GM18526 (cell line): ENCODE results near the gene HCFC2.
A peak's percentile ranks its signal among the peaks of the same experiment; 100 is the strongest.

Source experiments
- POLR2A ChIP-seq: IDR thresholded peaks from 3 replicates; pipeline ENCODE4 v1.6.1; 2011; ENCODE audit not compliant: insufficient read length; ENCODE audit errors: extremely low read depth

HCFC2 gene

GRCh38 chr12:104136577-104136976, 72.2 kb downstream of the HCFC2 start:
- no peak for TF ChIP-seq POLR2A

GRCh38 chr12:104137001-104137901, 72.9 kb downstream of the HCFC2 start:
- TF ChIP-seq POLR2A: peak; percentile 57

GRCh38 chr12:104137902-104138796, 73.8 kb downstream of the HCFC2 start, which contains the start of gene NFYB:
TSS of gene NFYB (minus strand) at chr12:104138210. CDS start at chr12:104135453, 2,757 bp downstream.
- peak; percentile 75 for TF ChIP-seq POLR2A

- no peak for TF ChIP-seq POLR2A
These were observed 74.4 kb downstream of the HCFC2 start for GRCh38 chr12:104138797-104139152.

- no peak for TF ChIP-seq POLR2A
These were observed 78.2 kb downstream of the HCFC2 start for GRCh38 chr12:104142543-104142942.

DNA sequence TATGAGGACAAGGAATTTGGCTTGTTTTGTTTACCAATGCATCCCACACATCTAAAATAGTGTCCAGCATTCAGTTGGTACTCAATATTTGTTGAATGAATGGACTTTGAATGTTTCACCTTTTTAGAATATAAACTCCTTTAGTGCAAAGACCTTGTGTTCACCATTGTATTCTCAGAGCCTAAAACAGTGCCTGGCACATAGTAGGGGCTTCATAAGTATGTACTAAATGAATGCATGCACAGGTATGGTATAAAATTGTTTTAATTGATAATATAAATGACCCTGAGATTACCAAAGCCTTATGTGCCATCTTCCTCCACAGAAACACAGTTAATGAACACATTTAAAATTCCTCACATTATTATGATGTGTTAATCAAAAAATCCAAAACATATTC, 78.7 kb downstream of the HCFC2 start:
- TF ChIP-seq POLR2A: no peak

GRCh38 chr12:104143918-104144317, 79.6 kb downstream of the HCFC2 start:
- TF ChIP-seq POLR2A: no peak

DNA sequence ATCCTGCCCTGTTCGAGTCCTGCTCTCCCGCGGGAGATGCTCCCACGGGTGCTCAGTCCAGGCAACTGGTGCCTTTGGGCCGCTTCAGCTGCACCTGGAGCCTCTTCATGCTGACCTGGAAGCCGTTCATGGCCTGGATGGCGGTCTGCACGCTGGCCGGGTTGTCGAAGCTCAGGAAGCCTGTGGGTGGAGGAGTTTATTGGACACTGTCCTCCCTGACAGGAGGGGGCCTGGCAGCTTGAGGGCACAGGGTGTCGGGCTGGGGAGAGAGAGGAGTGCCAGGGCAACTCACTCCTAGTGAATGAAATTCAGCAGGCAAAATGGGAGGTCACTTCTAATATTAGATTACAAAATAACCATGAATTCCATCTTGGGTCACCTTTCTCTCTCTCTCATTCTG, 83.0 kb downstream of the HCFC2 start:
- no peak for TF ChIP-seq POLR2A

- TF ChIP-seq POLR2A: no peak
These were observed 86.1 kb downstream of the HCFC2 start for GRCh38 chr12:104150416-104150815.

- no peak for TF ChIP-seq POLR2A
These were observed 88.4 kb downstream of the HCFC2 start for GRCh38 chr12:104152685-104153241.

GRCh38 chr12:104154286-104154685, 90.0 kb downstream of the HCFC2 start:
- TF ChIP-seq POLR2A: no peak

- TF ChIP-seq POLR2A: no peak
These were observed 90.5 kb downstream of the HCFC2 start for GRCh38 chr12:104154806-104155205.
